H9 (cell line): ENCODE data around the gene USP40. TPM values are rescaled to one million over a fixed set of nuclear protein-coding genes. Genes with fewer than 3 reads are reported as not detected.

Source experiments
- DNase-seq: peaks from one replicate; pipeline ENCODE4 v3.0.0-alpha.2; 2017
- H2AFZ ChIP-seq: one replicate; pipeline ENCODE4 v1.6.1; 2013; ENCODE audit warnings: mild to moderate bottlenecking, low read length, control low read depth, moderate library complexity
- H2AK5ac ChIP-seq: 2 replicates; pipeline ENCODE4 v1.6.1; 2013; ENCODE audit warnings: low read length, control low read depth, mixed read lengths; ENCODE audit not compliant: insufficient read length
- H2BK120ac ChIP-seq: one replicate; pipeline ENCODE4 v1.6.1; 2013; ENCODE audit warnings: low read depth, mild to moderate bottlenecking, low read length, control low read depth, inconsistent platforms; ENCODE audit not compliant: poor library complexity, severe bottlenecking
- H2BK12ac ChIP-seq: 2 replicates; pipeline ENCODE4 v1.6.1; 2013; ENCODE audit warnings: low read length, control low read depth, mixed read lengths, low read depth; ENCODE audit not compliant: insufficient read length
- H2BK15ac ChIP-seq: 2 replicates; pipeline ENCODE4 v1.6.1; 2013; ENCODE audit warnings: low read depth, low read length, control low read depth
- H2BK20ac ChIP-seq: one replicate; pipeline ENCODE4 v1.6.1; 2013; ENCODE audit warnings: low read depth, mild to moderate bottlenecking, low read length, control low read depth, inconsistent platforms; ENCODE audit not compliant: poor library complexity, severe bottlenecking
- H2BK5ac ChIP-seq: 2 replicates; pipeline ENCODE4 v1.6.1; 2013; ENCODE audit warnings: low read length, control low read depth, mixed read lengths; ENCODE audit not compliant: insufficient read length
- H3K14ac ChIP-seq: 2 replicates; pipeline ENCODE4 v1.6.1; 2013; ENCODE audit warnings: low read length, control low read depth; ENCODE audit not compliant: insufficient read depth
- H3K18ac ChIP-seq: 2 replicates; pipeline ENCODE4 v1.6.1; 2013; ENCODE audit warnings: low read depth, mild to moderate bottlenecking, mixed read lengths, low read length, control low read depth; ENCODE audit not compliant: insufficient read length
- H3K23ac ChIP-seq: 2 replicates; pipeline ENCODE4 v1.6.1; 2013; ENCODE audit warnings: low read length, control low read depth, mixed read lengths, low read depth; ENCODE audit not compliant: insufficient read length
- H3K23me2 ChIP-seq: 2 replicates; pipeline ENCODE4 v1.6.1; 2013; ENCODE audit warnings: low read depth, mild to moderate bottlenecking, mixed read lengths, low read length, control low read depth; ENCODE audit not compliant: insufficient read length, poor library complexity, severe bottlenecking
- H3K27ac ChIP-seq: 2 replicates; pipeline ENCODE4 v1.5.1; 2013; ENCODE audit warnings: low read length, control low read depth, mixed read lengths, low read depth; ENCODE audit not compliant: insufficient read length
- H3K27me3 ChIP-seq: 2 replicates; pipeline ENCODE4 v1.6.1; 2013; ENCODE audit warnings: low read length, control low read depth, inconsistent platforms; ENCODE audit not compliant: insufficient read depth
- H3K4ac ChIP-seq: 2 replicates; pipeline ENCODE4 v1.6.1; 2013; ENCODE audit warnings: low read depth, mild to moderate bottlenecking, control low read depth, inconsistent platforms, low read length, moderate library complexity
- H3K4me1 ChIP-seq: 2 replicates; pipeline ENCODE4 v1.6.1; 2013; ENCODE audit warnings: low read length, control low read depth, inconsistent platforms; ENCODE audit not compliant: insufficient read depth
- H3K4me2 ChIP-seq: 2 replicates; pipeline ENCODE4 v1.6.1; 2013; ENCODE audit warnings: low read length, control low read depth, mixed read lengths; ENCODE audit not compliant: insufficient read length, insufficient read depth
- H3K56ac ChIP-seq: 2 replicates; pipeline ENCODE4 v1.6.1; 2013; ENCODE audit warnings: low read depth, mild to moderate bottlenecking, mixed read lengths, low read length, control low read depth; ENCODE audit not compliant: insufficient read length
- H3K79me1 ChIP-seq: 2 replicates; pipeline ENCODE4 v1.6.1; 2013; ENCODE audit warnings: low read depth, mild to moderate bottlenecking, moderate library complexity, low read length, control low read depth, inconsistent platforms; ENCODE audit not compliant: insufficient read depth, poor library complexity, severe bottlenecking
- H3K79me2 ChIP-seq: 2 replicates; pipeline ENCODE4 v1.6.1; 2013; ENCODE audit warnings: low read length, control low read depth, inconsistent platforms; ENCODE audit not compliant: insufficient read depth
- H3K9ac ChIP-seq: 2 replicates; pipeline ENCODE4 v1.6.1; 2013; ENCODE audit warnings: low read length, control low read depth, mixed read lengths; ENCODE audit not compliant: insufficient read length; ENCODE audit errors: extremely low read depth
- H3K9me3 ChIP-seq: one replicate; pipeline ENCODE4 v1.6.1; 2013; ENCODE audit warnings: low read depth, low read length, inconsistent platforms; ENCODE audit not compliant: control insufficient read depth
- H3T11ph ChIP-seq: one replicate; pipeline ENCODE4 v1.6.1; 2013; ENCODE audit warnings: mild to moderate bottlenecking, low read length, control low read depth, inconsistent platforms
- H4K20me1 ChIP-seq: one replicate; pipeline ENCODE4 v1.6.1; 2013; ENCODE audit not compliant: control insufficient read depth, insufficient read length, insufficient read depth
- H4K5ac ChIP-seq: 2 replicates; pipeline ENCODE4 v1.6.1; 2013; ENCODE audit warnings: low read depth, mild to moderate bottlenecking, mixed read lengths, low read length, control low read depth; ENCODE audit not compliant: insufficient read length
- H4K8ac ChIP-seq: replicated peaks from 2 replicates; pipeline ENCODE4 v1.6.1; 2013; ENCODE audit warnings: low read length, control low read depth, mixed read lengths, low read depth; ENCODE audit not compliant: insufficient read length
- H4K91ac ChIP-seq: 2 replicates; pipeline ENCODE4 v1.6.1; 2013; ENCODE audit warnings: low read depth, mild to moderate bottlenecking, moderate library complexity, mixed read lengths, low read length, control low read depth; ENCODE audit not compliant: insufficient read length
- H3K27ac Mint-ChIP-seq, 3 experiments: 2 replicates in 2 of 3; 3 replicates in 1 of 3; pipeline ENCODE4 v1.8.0; 2020 to 2021; ENCODE audit warnings: mixed read lengths in 3 of 3, mild to moderate bottlenecking in 1 of 3, moderate library complexity in 1 of 3
- H3K27me3 Mint-ChIP-seq: 2 replicates; pipeline ENCODE4 v1.8.0; 2021; ENCODE audit warnings: low read depth, mild to moderate bottlenecking, moderate library complexity, mixed read lengths
- H3K36me3 Mint-ChIP-seq, 3 experiments: 2 replicates in 2 of 3; 3 replicates in 1 of 3; pipeline ENCODE4 v1.8.0; 2020 to 2021; ENCODE audit warnings: low read depth in 3 of 3, mixed read lengths in 3 of 3; ENCODE audit not compliant: insufficient read depth in 1 of 3
- H3K4me1 Mint-ChIP-seq, 2 experiments: 2 replicates each; pipeline ENCODE4 v1.8.0; 2020; ENCODE audit warnings: mixed read lengths in 2 of 2
- H3K4me3 Mint-ChIP-seq, 2 experiments: 2 replicates in 1 of 2; 3 replicates in 1 of 2; pipeline ENCODE4 v1.8.0; 2020 to 2021; ENCODE audit warnings: mild to moderate bottlenecking in 2 of 2, mixed read lengths in 2 of 2, moderate library complexity in 1 of 2
- H3K9me3 Mint-ChIP-seq, 2 experiments: 2 replicates in 1 of 2; 3 replicates in 1 of 2; pipeline ENCODE4 v1.8.0; 2020; ENCODE audit warnings: mild to moderate bottlenecking in 2 of 2, mixed read lengths in 2 of 2, moderate library complexity in 1 of 2
- CTCF ChIP-seq: fragments of 200-600 bp; sonication (generic); conservative IDR thresholded peaks from 3 replicates; pipeline ENCODE4 v1.8.0; 2021; ENCODE audit warnings: antibody characterized with exemption, mild to moderate bottlenecking
- WGBS: extraction: QIAGEN DNeasy Blood & Tissue Kit; methylation state at CpG from one replicate; pipeline ENCODE4 v1.1.7; 2013; ENCODE audit warnings: missing lambda C conversion rate, low lambda C conversion rate, mixed read lengths; ENCODE audit not compliant: insufficient read length; ENCODE audit errors: extremely low coverage; 5-methylcytosine and 5-hydroxymethylcytosine counted together
- total RNA-seq: library from RNA; stranded (reverse); gene quantifications from 2 replicates; pipeline ENCODE4 v1.2.1, GENCODE V29; 2021

The USP40 gene
- total RNA-seq, 1 experiment from 2014 or later: 7.5 TPM

DNA sequence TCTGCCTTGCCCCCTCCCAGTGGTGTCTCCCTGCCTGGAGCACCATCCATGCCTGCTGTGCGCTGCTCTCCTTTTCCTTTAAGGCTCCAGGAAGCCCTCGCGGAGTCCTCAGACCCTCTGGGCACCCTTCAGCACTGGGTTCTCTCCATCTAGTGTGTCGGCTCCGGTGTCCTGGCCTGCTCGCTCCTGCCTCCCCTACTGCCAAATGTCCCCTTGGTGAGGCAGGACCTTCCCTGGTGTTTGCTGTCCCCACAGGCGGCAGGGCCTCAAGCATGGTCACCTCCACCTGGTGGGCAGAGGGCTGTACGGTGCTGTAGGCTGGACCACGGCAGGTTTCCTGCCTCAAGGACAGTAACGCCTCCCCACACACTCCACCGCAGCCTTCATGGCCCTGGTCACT, 122.1 kb downstream of the USP40 start:
- Histone ChIP-seq H4K8ac (no peak overlapping the region), H3K9me3 (no peaks in the 10 kb centered on the region), H3K56ac (no peak overlapping the region), H3K79me2 (no peaks in the 10 kb centered on the region), H4K20me1 (no peaks in the 10 kb centered on the region), H3K4me2 (no peak overlapping the region), H3K4me1 (0 out of 2 replicates have a peak, but pooled peaks cover 2% of the 10 kb centered on the region), H3K79me1 (no peaks in the 10 kb centered on the region), H3K9ac (no peak overlapping the region), H2AK5ac (no peak overlapping the region), H4K91ac (no peak overlapping the region), H3K27ac (no peak overlapping the region), H2BK5ac (no peak overlapping the region), H2AFZ (no peak overlapping the region), H3K18ac (no peak overlapping the region), H2BK12ac (no peak overlapping the region), H3K14ac (no peak overlapping the region; the same call in 1 of the 2 replicates), H3K4ac (no peak overlapping the region), H3K27me3 (no peaks in the 10 kb centered on the region), H2BK20ac (no peak overlapping the region), H3K23ac (no peak overlapping the region), H2BK120ac (no peak overlapping the region), H4K5ac (no peak overlapping the region), H3K23me2 (no peaks in the 10 kb centered on the region), H2BK15ac (no peak overlapping the region), H3T11ph (no peak overlapping the region)
- no CpG with 5 or more reads among the region's 11 CpGs for WGBS
- H3K4me3 Mint-ChIP-seq: peak overlapping the region in 1 of 2 experiments; percentile 13; a peak in 1 of 5 replicates
- peaks cover 7 to 14% of the 10 kb centered on the region in 2 experiments for H3K4me1 Mint-ChIP-seq
- no peak for DNase-seq
- H3K36me3 Mint-ChIP-seq: peaks cover 7 to 12% (median 9%) of the 10 kb centered on the region in 3 experiments
- TF ChIP-seq CTCF: no peak
- peak overlapping the region in 2 of 3 experiments; percentile 70 to 81; a peak in 2 of 7 replicates for H3K27ac Mint-ChIP-seq
- H3K27me3 Mint-ChIP-seq: no peaks in the 10 kb centered on the region; the same call in none of the 2 replicates
- no peaks in the 10 kb centered on the region; a peak in 1 of 5 replicates for H3K9me3 Mint-ChIP-seq
